Small intestine (tissue), 7 donors: ENCODE data around the gene BUD31. TPM values are rescaled to one million over a fixed set of nuclear protein-coding genes. Genes with fewer than 3 reads are reported as not detected.
A peak's percentile ranks its signal among the peaks of the same experiment; 100 is the strongest.
"Not testable (repeated sequence)": the region's sequence is repeated elsewhere in the genome, so short reads cannot be mapped to it uniquely, and the experiment has no call there.

Experiments used
- DNase-seq, 2 donors: peaks; one replicate each; pipeline versions ENCODE4 v3.0.0 to v3.0.0-alpha.2; 2013
- FAIRE-seq: peaks from 2 replicates; lab custom pipeline; 2012; peaks lifted over from hg19 to GRCh38; lab: Jason Lieb, UNC
- H3K27ac ChIP-seq, 3 donors: one replicate each; pipeline ENCODE4 v1.5.1; 2013; ENCODE audit warnings: low read length in 2 of 3, mild to moderate bottlenecking in 2 of 3, control low read depth in 1 of 3, inconsistent platforms in 1 of 3, low read depth in 1 of 3, moderate library complexity in 1 of 3
- H3K27me3 ChIP-seq, 3 donors: one replicate each; pipeline ENCODE4 v1.6.1; 2013; ENCODE audit warnings: low read length in 3 of 3, inconsistent platforms in 1 of 3; ENCODE audit not compliant: control insufficient read depth in 3 of 3, insufficient read depth in 3 of 3
- H3K36me3 ChIP-seq, 3 donors: one replicate each; pipeline ENCODE4 v1.6.1; 2013; ENCODE audit warnings: low read length in 3 of 3, inconsistent platforms in 1 of 3, low read depth in 1 of 3, mild to moderate bottlenecking in 1 of 3, moderate library complexity in 1 of 3; ENCODE audit not compliant: control insufficient read depth in 3 of 3, insufficient read depth in 2 of 3
- H3K4me1 ChIP-seq, 3 donors: one replicate each; pipeline ENCODE4 v1.6.1; 2013; ENCODE audit warnings: low read length in 2 of 3, inconsistent platforms in 1 of 3, low read depth in 1 of 3, mild to moderate bottlenecking in 1 of 3, moderate library complexity in 1 of 3; ENCODE audit not compliant: control insufficient read depth in 3 of 3, insufficient read depth in 2 of 3
- H3K4me3 ChIP-seq, 3 donors: one replicate each; pipeline ENCODE4 v1.5.1; 2013; ENCODE audit warnings: low read length in 3 of 3, control low read depth in 1 of 3, inconsistent platforms in 1 of 3, low read depth in 1 of 3, mild to moderate bottlenecking in 1 of 3, moderate library complexity in 1 of 3
- H3K9me3 ChIP-seq, 2 donors: one replicate each; pipeline ENCODE4 v1.6.1; 2013; ENCODE audit warnings: low read depth in 1 of 2, low read length in 1 of 2; ENCODE audit not compliant: control insufficient read depth in 2 of 2, insufficient read depth in 1 of 2
- WGBS, 3 donors: extraction: QIAGEN DNeasy Blood & Tissue Kit; methylation state at CpG; one replicate each; pipeline ENCODE4 v1.1.7; 2013; 5-methylcytosine and 5-hydroxymethylcytosine counted together
- polyA plus RNA-seq, 4 donors: library from polyadenylated mRNA; stranded (reverse) in 3 of 4; unstranded in 1 of 4; fragments of 200-250 nt in 3 of 4; fragments of 120-200 nt in 1 of 4; gene quantifications; one replicate each; pipeline versions ENCODE4 v1.2.1 to v1.2.3, GENCODE V29; 2013
- donor health status: healthy with polysubstance abuse.
- donor health status: control.
- donor health status: control.
- donor health status: Bipolar disorder and iron deficiency.
- donor health status: healthy.

The BUD31 gene
- polyA plus RNA-seq, 4 donors = 71.9 to 166 (median 132) TPM

DNA sequence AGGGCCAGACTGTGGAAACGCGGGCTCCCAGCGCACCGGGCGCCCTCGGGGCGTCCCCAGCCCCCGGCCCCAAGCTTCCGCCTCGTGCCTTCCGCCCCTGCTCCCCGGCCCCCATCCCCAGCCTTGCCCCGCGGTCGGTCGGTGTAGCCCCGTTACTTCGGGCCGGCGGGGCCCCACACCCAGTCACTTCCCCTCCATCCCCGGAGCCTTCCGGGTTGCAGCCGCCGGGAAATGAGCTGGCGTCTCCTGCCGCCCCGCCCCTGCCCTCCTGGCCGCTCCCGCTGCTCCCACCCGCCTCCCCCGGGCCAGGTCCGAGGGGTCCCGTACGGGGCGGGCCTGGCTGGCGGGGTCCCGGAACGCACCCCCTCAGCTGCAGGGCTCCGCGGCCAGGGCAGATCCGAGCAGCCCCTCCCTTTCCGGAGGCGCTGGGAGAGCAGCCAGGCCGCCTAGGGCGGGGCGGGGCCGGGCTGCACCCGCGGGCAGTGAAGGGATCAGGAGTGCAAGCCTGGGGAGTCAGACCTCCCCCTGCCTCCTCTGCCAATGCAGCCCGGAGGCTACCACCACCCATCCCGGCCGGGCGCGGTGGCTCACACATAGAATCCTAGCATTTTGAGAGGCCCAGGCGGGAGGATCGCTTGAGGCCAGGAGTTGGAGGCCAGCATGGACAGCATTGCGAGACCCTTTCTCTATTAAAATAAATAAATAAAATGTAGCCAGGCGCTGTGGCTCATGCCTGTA, 33.5 kb upstream of the BUD31 start:
- DNase-seq (peak; percentile 91), FAIRE-seq (no peak)
- Histone ChIP-seq H3K9me3 (no peaks in the 10 kb centered on the region), H3K4me1 (peaks cover 0 to 14% (median 2%) of the 10 kb centered on the region in 3 donors), H3K27ac (peak overlapping the region; percentile 72 to 89 (median 75)), H3K36me3 (peaks cover 0 to 21% (median 4%) of the 10 kb centered on the region in 3 donors), H3K4me3 (peak overlapping the region; percentile 66 to 99 (median 88)), H3K27me3 (no peaks in the 10 kb centered on the region)
- 1 to 3% (median 1%) methylated on average over 27 to 58 of the region's 58 CpGs for WGBS, 3 donors

DNA sequence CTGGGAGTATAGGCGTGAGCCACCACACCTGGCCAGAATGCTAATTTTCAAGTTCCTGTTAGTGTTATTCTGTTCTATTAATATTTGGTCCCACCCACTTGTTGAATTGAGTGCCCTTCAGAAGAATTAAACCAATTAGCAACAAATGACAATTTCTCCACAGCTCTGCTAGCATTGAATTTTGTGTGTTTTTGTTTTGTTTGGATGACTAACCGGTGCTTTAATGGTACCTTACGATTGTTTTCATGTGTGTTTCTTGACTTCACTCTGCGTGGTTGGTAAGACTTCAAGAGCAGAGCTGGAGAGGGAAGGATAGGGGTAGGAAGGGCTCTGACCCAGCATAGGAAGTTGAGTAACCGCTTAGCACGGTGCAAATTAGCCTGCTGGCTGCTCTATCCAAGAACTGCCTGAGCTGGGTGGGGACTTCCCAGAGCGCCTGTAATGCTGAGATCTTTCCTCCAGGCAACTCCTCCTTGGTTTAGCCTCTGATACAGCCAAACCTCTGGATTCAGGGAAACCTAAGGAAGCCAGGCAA, 29.7 kb upstream of the BUD31 start:
- WGBS, 3 donors = 34 to 56% (median 45%) methylated on average over 7 of the region's 7 CpGs
- Histone ChIP-seq H3K4me3 (no peak overlapping the region), H3K4me1 (peaks cover 0 to 8% (median 2%) of the 10 kb centered on the region in 3 donors)

DNA sequence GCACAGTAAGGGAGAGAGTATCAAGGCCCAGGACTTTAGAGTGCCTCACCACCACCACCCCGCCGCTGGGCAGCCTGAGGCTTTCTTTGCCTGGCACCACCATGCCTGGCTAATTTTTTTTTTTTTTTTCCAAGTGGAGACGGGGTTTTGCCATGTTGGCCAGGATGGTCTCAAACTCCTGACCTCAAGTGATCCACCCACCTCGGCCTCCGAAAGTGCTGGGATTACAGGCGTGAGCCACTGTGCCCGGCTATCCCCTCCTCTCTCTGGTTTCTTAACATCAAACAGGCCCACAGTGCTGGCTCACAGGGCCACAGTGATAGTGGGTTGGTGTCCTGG, 29.1 kb upstream of the BUD31 start:
- not testable (repeated sequence) for H3K4me3 ChIP-seq, H3K4me1 ChIP-seq, DNase-seq, H3K9me3 ChIP-seq, H3K27me3 ChIP-seq, FAIRE-seq
- WGBS, 3 donors = 47 to 68% (median 61%) methylated on average over 7 of the region's 7 CpGs
- peak overlapping the region; percentile 17 to 69 (median 58) for H3K27ac ChIP-seq
- peaks cover 0 to 42% (median 4%) of the 10 kb centered on the region in 3 donors for H3K36me3 ChIP-seq

More for the DNA sequence above, 29.7 kb upstream of the BUD31 start:
- Histone ChIP-seq H3K36me3 (peaks cover 0 to 37% (median 4%) of the 10 kb centered on the region in 3 donors), H3K27ac (peak overlapping the region; percentile 17 to 69 (median 57)), H3K9me3 (no peaks in the 10 kb centered on the region), H3K27me3 (no peaks in the 10 kb centered on the region)
- DNase-seq = no peak
- FAIRE-seq = no peak

GRCh38 chr7:99380032-99380822, 28.5 kb upstream of the BUD31 start:
- FAIRE-seq (no peak), DNase-seq (no peak)
- no peak overlapping the region for H3K4me3 ChIP-seq
- no peaks in the 10 kb centered on the region for H3K9me3 ChIP-seq
- H3K36me3 ChIP-seq = peaks cover 0 to 43% (median 4%) of the 10 kb centered on the region in 3 donors
- WGBS, 3 donors = 45 to 76% (median 51%) methylated on average over 12 of the region's 12 CpGs
- H3K4me1 ChIP-seq = peaks cover 0 to 8% (median 2%) of the 10 kb centered on the region in 3 donors
- peak overlapping the region; percentile 17 to 69 (median 59) for H3K27ac ChIP-seq
- H3K27me3 ChIP-seq = no peaks in the 10 kb centered on the region

- H3K36me3 ChIP-seq = peaks cover 2 to 49% (median 4%) of the 10 kb centered on the region in 3 donors
- peak overlapping the region in 2 of 3 donors; percentile 59 to 69 for H3K27ac ChIP-seq
- DNase-seq = peak in 1 of 2 donors; percentile 70
- FAIRE-seq = no peak
- H3K9me3 ChIP-seq = no peaks in the 10 kb centered on the region
- no peak overlapping the region for H3K4me3 ChIP-seq
- peaks cover 0 to 3% (median 2%) of the 10 kb centered on the region in 3 donors for H3K4me1 ChIP-seq
- H3K27me3 ChIP-seq = no peaks in the 10 kb centered on the region
- WGBS, 3 donors = 58 to 65% (median 62%) methylated on average over 16 of the region's 16 CpGs
Measured at GRCh38 chr7:99380823-99381663, 27.7 kb upstream of the BUD31 start.

DNA sequence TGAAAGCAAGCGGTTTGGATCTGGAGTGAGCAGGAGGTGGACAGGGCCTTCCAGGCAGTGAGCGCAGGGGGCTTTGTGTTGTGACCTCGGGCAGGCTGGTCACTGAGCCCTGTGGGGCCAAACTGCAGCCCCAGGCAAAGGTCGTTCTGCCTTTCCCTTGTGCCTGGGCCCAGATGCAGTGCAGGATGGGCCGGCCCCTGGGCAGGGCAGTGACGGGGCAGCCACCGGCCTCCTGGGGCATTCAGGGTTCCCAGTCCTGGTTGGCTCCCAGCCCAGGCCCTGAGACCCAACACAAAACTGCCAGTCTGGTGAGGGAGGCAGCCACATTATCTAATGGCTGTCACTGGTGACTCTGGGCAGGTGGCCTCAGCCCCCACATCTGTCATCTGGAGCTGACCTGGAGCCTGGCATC, 27.1 kb upstream of the BUD31 start:
- no peak for DNase-seq
- Histone ChIP-seq H3K27ac (peak overlapping the region in 1 of 3 donors; percentile 7), H3K27me3 (no peaks in the 10 kb centered on the region), H3K4me1 (peaks cover 0 to 2% (median 0%) of the 10 kb centered on the region in 3 donors), H3K36me3 (peaks cover 6 to 54% (median 7%) of the 10 kb centered on the region in 3 donors), H3K4me3 (no peak overlapping the region), H3K9me3 (no peaks in the 10 kb centered on the region)
- FAIRE-seq = no peak
- WGBS, 3 donors = 62 to 72% (median 68%) methylated on average over 6 to 7 of the region's 7 CpGs

- no peak overlapping the region for H3K4me3 ChIP-seq
- H3K9me3 ChIP-seq = no peaks in the 10 kb centered on the region
- no peak for FAIRE-seq
- H3K27me3 ChIP-seq = no peaks in the 10 kb centered on the region
- peaks cover 0 to 2% (median 0%) of the 10 kb centered on the region in 3 donors for H3K4me1 ChIP-seq
- WGBS, 3 donors = 90 to 94% (median 94%) methylated on average over 10 of the region's 10 CpGs
- H3K27ac ChIP-seq = no peak overlapping the region
- DNase-seq = no peak
- peaks cover 6 to 66% (median 7%) of the 10 kb centered on the region in 3 donors for H3K36me3 ChIP-seq
Measured at GRCh38 chr7:99383203-99383602, 25.6 kb upstream of the BUD31 start.
